HEK293 (cell line): ENCODE results near the gene EMC9.

ENCODE experiments used
- EGR2 ChIP-seq: fragments of 450-650 bp; formaldehyde crosslinking; IDR thresholded peaks from 2 replicates; pipeline ENCODE4 v1.5.1; 2016; ENCODE audit warnings: low read depth, missing biosample characterization, missing genetic modification characterization
- KLF1 ChIP-seq: fragments of 450-650 bp; formaldehyde crosslinking; IDR thresholded peaks from 2 replicates; pipeline ENCODE4 v1.5.1; 2016; ENCODE audit warnings: missing biosample characterization, missing genetic modification characterization
- MZF1 ChIP-seq: fragments of 450-650 bp; formaldehyde crosslinking; IDR thresholded peaks from 2 replicates; pipeline ENCODE4 v1.5.1; 2017; ENCODE audit warnings: missing biosample characterization, missing genetic modification characterization, borderline replicate concordance
- PRDM10 ChIP-seq: fragments of 450-650 bp; formaldehyde crosslinking; IDR thresholded peaks from 2 replicates; pipeline ENCODE4 v1.5.1; 2016; ENCODE audit warnings: missing biosample characterization, missing genetic modification characterization
- REPIN1 ChIP-seq: fragments of 450-650 bp; formaldehyde crosslinking; IDR thresholded peaks from 2 replicates; pipeline ENCODE4 v1.5.1; 2017; ENCODE audit warnings: missing biosample characterization, missing genetic modification characterization, low read depth
- SCRT1 ChIP-seq: fragments of 450-650 bp; formaldehyde crosslinking; IDR thresholded peaks from 2 replicates; pipeline ENCODE4 v1.5.1; 2016; ENCODE audit warnings: missing biosample characterization, missing genetic modification characterization, borderline replicate concordance
- ZBTB48 ChIP-seq: fragments of 450-650 bp; formaldehyde crosslinking; IDR thresholded peaks from 2 replicates; pipeline ENCODE4 v1.5.1; 2016; ENCODE audit warnings: missing biosample characterization, missing genetic modification characterization
- ZEB2 ChIP-seq: fragments of 450-650 bp; formaldehyde crosslinking; IDR thresholded peaks from 2 replicates; pipeline ENCODE4 v1.5.1; 2016; ENCODE audit warnings: missing biosample characterization, missing genetic modification characterization
- ZIC2 ChIP-seq: fragments of 450-650 bp; formaldehyde crosslinking; IDR thresholded peaks from 2 replicates; pipeline ENCODE4 v1.5.1; 2016; ENCODE audit warnings: missing biosample characterization, missing genetic modification characterization
- ZNF10 ChIP-seq: fragments of 450-650 bp; formaldehyde crosslinking; IDR thresholded peaks from 2 replicates; pipeline ENCODE4 v1.5.1; 2017; ENCODE audit warnings: missing biosample characterization, missing genetic modification characterization
- ZNF146 ChIP-seq: fragments of 450-650 bp; formaldehyde crosslinking; IDR thresholded peaks from 2 replicates; pipeline ENCODE4 v1.5.1; 2016; ENCODE audit warnings: missing biosample characterization, missing genetic modification characterization
- ZNF19 ChIP-seq: fragments of 450-650 bp; formaldehyde crosslinking; IDR thresholded peaks from 2 replicates; pipeline ENCODE4; 2016; ENCODE audit warnings: missing biosample characterization, missing genetic modification characterization, low read depth
- ZNF2 ChIP-seq: fragments of 450-650 bp; formaldehyde crosslinking; IDR thresholded peaks from 2 replicates; pipeline ENCODE4 v1.5.1; 2016; ENCODE audit warnings: missing biosample characterization, missing genetic modification characterization
- ZNF37A ChIP-seq: fragments of 450-650 bp; IDR thresholded peaks from 2 replicates; pipeline ENCODE4 v1.5.1; 2018; ENCODE audit warnings: missing biosample characterization, missing genetic modification characterization
- ZNF391 ChIP-seq: fragments of 450-650 bp; formaldehyde crosslinking; IDR thresholded peaks from 2 replicates; pipeline ENCODE4 v1.5.1; 2016; ENCODE audit warnings: low read depth, missing biosample characterization, missing genetic modification characterization, borderline replicate concordance
- ZNF394 ChIP-seq: fragments of 450-650 bp; formaldehyde crosslinking; IDR thresholded peaks from 2 replicates; pipeline ENCODE4 v1.5.1; 2016; ENCODE audit warnings: missing biosample characterization, missing genetic modification characterization, mild to moderate bottlenecking, moderate library complexity, borderline replicate concordance
- ZNF404 ChIP-seq: fragments of 450-650 bp; formaldehyde crosslinking; IDR thresholded peaks from 2 replicates; pipeline ENCODE4 v1.5.1; 2017; ENCODE audit warnings: missing biosample characterization, missing genetic modification characterization
- ZNF426 ChIP-seq: fragments of 450-650 bp; formaldehyde crosslinking; IDR thresholded peaks from 2 replicates; pipeline ENCODE4 v1.5.1; 2017; ENCODE audit warnings: missing biosample characterization, missing genetic modification characterization, mild to moderate bottlenecking, inconsistent platforms, moderate library complexity
- ZNF561 ChIP-seq: fragments of 450-650 bp; IDR thresholded peaks from 2 replicates; pipeline ENCODE4 v1.5.1; 2018; ENCODE audit warnings: missing biosample characterization, missing genetic modification characterization, borderline replicate concordance
- ZNF571 ChIP-seq: fragments of 450-650 bp; formaldehyde crosslinking; IDR thresholded peaks from 2 replicates; pipeline ENCODE4 v1.5.0; 2017; ENCODE audit warnings: missing biosample characterization, missing genetic modification characterization
- ZNF610 ChIP-seq: fragments of 450-650 bp; formaldehyde crosslinking; IDR thresholded peaks from 2 replicates; pipeline ENCODE4 v1.5.1; 2016; ENCODE audit warnings: missing biosample characterization, missing genetic modification characterization, borderline replicate concordance
- ZNF623 ChIP-seq: fragments of 450-650 bp; formaldehyde crosslinking; IDR thresholded peaks from 2 replicates; pipeline ENCODE4 v1.5.1; 2016; ENCODE audit warnings: missing biosample characterization, missing genetic modification characterization
- ZNF658 ChIP-seq: fragments of 450-650 bp; formaldehyde crosslinking; IDR thresholded peaks from 2 replicates; pipeline ENCODE4; 2016; ENCODE audit warnings: missing biosample characterization, missing genetic modification characterization
- ZNF701 ChIP-seq: fragments of 450-650 bp; formaldehyde crosslinking; IDR thresholded peaks from 2 replicates; pipeline ENCODE4 v1.5.1; 2016; ENCODE audit warnings: missing biosample characterization, missing genetic modification characterization
- ZNF777 ChIP-seq: fragments of 450-650 bp; formaldehyde crosslinking; IDR thresholded peaks from 2 replicates; pipeline ENCODE4 v1.5.1; 2017; ENCODE audit warnings: missing biosample characterization, missing genetic modification characterization, borderline replicate concordance
- ZNF843 ChIP-seq: fragments of 450-650 bp; formaldehyde crosslinking; IDR thresholded peaks from 2 replicates; pipeline ENCODE4 v1.5.1; 2016; ENCODE audit warnings: missing biosample characterization, missing genetic modification characterization
- ZSCAN30 ChIP-seq: fragments of 450-650 bp; IDR thresholded peaks from 2 replicates; pipeline ENCODE4 v1.5.1; 2018; ENCODE audit warnings: missing biosample characterization, mild to moderate bottlenecking, missing genetic modification characterization, moderate library complexity
- ZSCAN5A ChIP-seq: fragments of 450-650 bp; formaldehyde crosslinking; IDR thresholded peaks from 2 replicates; pipeline ENCODE4 v1.5.1; 2016; ENCODE audit warnings: missing biosample characterization, missing genetic modification characterization
- TF ChIP-seq, protein P1 (sequence below): fragments of 450-650 bp; formaldehyde crosslinking; IDR thresholded peaks from 2 replicates; pipeline ENCODE4 v1.5.1; 2016; ENCODE audit warnings: missing biosample characterization, missing genetic modification characterization
- TF ChIP-seq, protein P2 (sequence below): fragments of 450-650 bp; IDR thresholded peaks from 2 replicates; pipeline ENCODE4 v1.5.1; 2018; ENCODE audit warnings: missing biosample characterization, missing genetic modification characterization
- TF ChIP-seq, protein P3 (sequence below): fragments of 450-650 bp; IDR thresholded peaks from 2 replicates; pipeline ENCODE4 v1.5.1; 2018; ENCODE audit warnings: missing biosample characterization, mild to moderate bottlenecking, missing genetic modification characterization

Gene EMC9

DNA sequence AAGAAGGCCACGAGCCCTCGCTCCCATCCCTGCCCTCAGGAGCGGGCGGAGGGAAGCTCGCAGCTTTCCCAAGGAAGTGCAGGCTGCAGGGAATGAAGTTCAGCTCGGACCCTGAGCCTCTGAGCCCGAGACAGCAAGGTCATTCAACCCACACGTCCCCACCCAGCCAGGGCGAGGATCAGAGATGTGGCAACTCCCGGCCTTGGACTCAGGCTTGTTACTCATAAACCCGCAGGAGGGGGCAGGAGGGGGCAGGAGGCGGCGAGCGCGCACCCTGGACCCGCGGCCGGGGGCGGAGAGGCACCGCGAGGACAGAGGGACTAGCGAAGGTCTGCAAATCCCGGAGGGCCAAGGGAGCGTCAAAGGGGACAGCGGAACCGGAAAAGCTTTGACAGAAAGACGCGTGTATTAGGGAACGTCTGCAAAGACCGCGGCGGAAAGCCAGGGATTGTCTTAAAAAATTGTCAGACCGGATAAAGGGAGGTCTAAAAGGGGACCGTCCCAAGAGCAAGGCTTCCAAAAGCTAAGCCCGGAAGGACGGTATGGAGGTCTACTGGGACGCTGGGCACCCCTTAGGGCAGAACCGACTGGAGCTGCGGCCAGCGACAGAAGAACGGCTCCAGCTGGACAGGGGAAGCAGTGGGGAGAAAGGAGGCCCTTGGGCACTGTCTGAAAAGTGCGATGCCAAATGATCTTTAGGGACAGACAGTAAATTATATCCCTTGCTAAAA lies 27.4 kb downstream of the EMC9 start (continued):
- TF ChIP-seq PRDM10 (tag by site-specific recombination): no peak
- TF ChIP-seq ZSCAN5A: no peak
- TF ChIP-seq ZNF701 (tag by site-specific recombination): peak; percentile 97
- TF ChIP-seq ZNF10 (tag by site-specific recombination): no peak
- TF ChIP-seq SCRT1 (tag by site-specific recombination): no peak
- 0 out of 2 replicates have a peak, but pooled peaks have one; percentile 70 for TF ChIP-seq ZNF391 (tag by site-specific recombination)
- 0 out of 2 replicates have a peak, but pooled peaks have one; percentile 33 for TF ChIP-seq ZNF561 (tag by site-specific recombination)
- no peak for TF ChIP-seq REPIN1 (tag by site-specific recombination)
- peak; percentile 86 for TF ChIP-seq EGR2 (tag by site-specific recombination)
- peak; percentile 45; the same call in 1 of the 2 replicates for TF ChIP-seq MZF1 (tag by site-specific recombination)
- TF ChIP-seq ZNF19 (tag by site-specific recombination): no peak
- TF ChIP-seq ZNF37A (tag by site-specific recombination): no peak
- 0 out of 2 replicates have a peak, but pooled peaks have one; percentile 2 for TF ChIP-seq ZNF146 (tag by site-specific recombination)
- TF ChIP-seq, protein P1, sequence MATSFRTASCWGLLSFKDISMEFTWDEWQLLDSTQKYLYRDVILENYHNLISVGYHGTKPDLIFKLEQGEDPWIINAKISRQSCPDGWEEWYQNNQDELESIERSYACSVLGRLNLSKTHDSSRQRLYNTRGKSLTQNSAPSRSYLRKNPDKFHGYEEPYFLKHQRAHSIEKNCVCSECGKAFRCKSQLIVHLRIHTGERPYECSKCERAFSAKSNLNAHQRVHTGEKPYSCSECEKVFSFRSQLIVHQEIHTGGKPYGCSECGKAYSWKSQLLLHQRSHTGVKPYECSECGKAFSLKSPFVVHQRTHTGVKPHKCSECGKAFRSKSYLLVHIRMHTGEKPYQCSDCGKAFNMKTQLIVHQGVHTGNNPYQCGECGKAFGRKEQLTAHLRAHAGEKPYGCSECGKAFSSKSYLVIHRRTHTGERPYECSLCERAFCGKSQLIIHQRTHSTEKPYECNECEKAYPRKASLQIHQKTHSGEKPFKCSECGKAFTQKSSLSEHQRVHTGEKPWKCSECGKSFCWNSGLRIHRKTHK: no peak
- peak; percentile 61; the same call in 1 of the 2 replicates for TF ChIP-seq ZNF610 (tag by site-specific recombination)
- peak; percentile 100 for TF ChIP-seq ZBTB48 (tag by site-specific recombination)
- TF ChIP-seq ZNF426 (tag by site-specific recombination): no peak
- no peak for TF ChIP-seq ZNF777 (tag by site-specific recombination)
- TF ChIP-seq, protein P2, sequence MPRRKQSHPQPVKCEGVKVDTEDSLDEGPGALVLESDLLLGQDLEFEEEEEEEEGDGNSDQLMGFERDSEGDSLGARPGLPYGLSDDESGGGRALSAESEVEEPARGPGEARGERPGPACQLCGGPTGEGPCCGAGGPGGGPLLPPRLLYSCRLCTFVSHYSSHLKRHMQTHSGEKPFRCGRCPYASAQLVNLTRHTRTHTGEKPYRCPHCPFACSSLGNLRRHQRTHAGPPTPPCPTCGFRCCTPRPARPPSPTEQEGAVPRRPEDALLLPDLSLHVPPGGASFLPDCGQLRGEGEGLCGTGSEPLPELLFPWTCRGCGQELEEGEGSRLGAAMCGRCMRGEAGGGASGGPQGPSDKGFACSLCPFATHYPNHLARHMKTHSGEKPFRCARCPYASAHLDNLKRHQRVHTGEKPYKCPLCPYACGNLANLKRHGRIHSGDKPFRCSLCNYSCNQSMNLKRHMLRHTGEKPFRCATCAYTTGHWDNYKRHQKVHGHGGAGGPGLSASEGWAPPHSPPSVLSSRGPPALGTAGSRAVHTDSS: no peak
- TF ChIP-seq ZNF394: peak; percentile 14; the same call in 1 of the 2 replicates
- TF ChIP-seq KLF1: peak; percentile 45; the same call in 1 of the 2 replicates
- TF ChIP-seq ZEB2 (tag by site-specific recombination): peak; percentile 77
- TF ChIP-seq ZNF623 (tag by site-specific recombination): no peak
- TF ChIP-seq ZNF843: no peak
- TF ChIP-seq, protein P3, sequence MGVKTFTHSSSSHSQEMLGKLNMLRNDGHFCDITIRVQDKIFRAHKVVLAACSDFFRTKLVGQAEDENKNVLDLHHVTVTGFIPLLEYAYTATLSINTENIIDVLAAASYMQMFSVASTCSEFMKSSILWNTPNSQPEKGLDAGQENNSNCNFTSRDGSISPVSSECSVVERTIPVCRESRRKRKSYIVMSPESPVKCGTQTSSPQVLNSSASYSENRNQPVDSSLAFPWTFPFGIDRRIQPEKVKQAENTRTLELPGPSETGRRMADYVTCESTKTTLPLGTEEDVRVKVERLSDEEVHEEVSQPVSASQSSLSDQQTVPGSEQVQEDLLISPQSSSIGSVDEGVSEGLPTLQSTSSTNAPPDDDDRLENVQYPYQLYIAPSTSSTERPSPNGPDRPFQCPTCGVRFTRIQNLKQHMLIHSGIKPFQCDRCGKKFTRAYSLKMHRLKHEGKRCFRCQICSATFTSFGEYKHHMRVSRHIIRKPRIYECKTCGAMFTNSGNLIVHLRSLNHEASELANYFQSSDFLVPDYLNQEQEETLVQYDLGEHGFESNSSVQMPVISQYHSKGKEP (tag by site-specific recombination): no peak
- TF ChIP-seq ZNF658 (tag by site-specific recombination): no peak
- TF ChIP-seq ZNF2: peak; percentile 48; the same call in 1 of the 2 replicates
- peak; percentile 78 for TF ChIP-seq ZIC2
- TF ChIP-seq ZSCAN30 (tag by site-specific recombination): peak; percentile 47; the same call in 1 of the 2 replicates
- TF ChIP-seq ZNF404 (tag by site-specific recombination): no peak
- no peak for TF ChIP-seq ZNF571 (tag by site-specific recombination)
